DOHH2 (cell line): Measurements from ENCODE around the gene VEGFC.

ENCODE experiments used
- H3F3A ChIP-seq: fragments of 200-600 bp; sonication (generic), shearing (Covaris generic); 2 replicates; pipeline ENCODE4 v1.6.0; 2016; ENCODE audit warnings: antibody characterized with exemption, mild to moderate bottlenecking; ENCODE audit not compliant: control insufficient read depth, insufficient read depth
- H3K27ac ChIP-seq: fragments of 200-600 bp; sonication (generic); 2 replicates; pipeline ENCODE4 v1.5.1; 2014; ENCODE audit warnings: low read depth, mild to moderate bottlenecking, low read length, moderate library complexity
- H3K27me3 ChIP-seq: fragments of 200-600 bp; sonication (generic); 2 replicates; pipeline ENCODE4 v1.6.1; 2014; ENCODE audit warnings: mild to moderate bottlenecking, low read length, mixed read lengths; ENCODE audit not compliant: control insufficient read depth
- H3K36me3 ChIP-seq: fragments of 200-600 bp; sonication (generic); 2 replicates; pipeline ENCODE4 v1.6.1; 2014; ENCODE audit warnings: mild to moderate bottlenecking, low read length, moderate library complexity, mixed read lengths; ENCODE audit not compliant: control insufficient read depth
- H3K4me1 ChIP-seq: fragments of 200-600 bp; sonication (generic); 2 replicates; pipeline ENCODE4 v1.6.1; 2014; ENCODE audit warnings: mild to moderate bottlenecking, low read length, mixed read lengths; ENCODE audit not compliant: control insufficient read depth
- H3K4me2 ChIP-seq: fragments of 200-600 bp; sonication (generic); 2 replicates; pipeline ENCODE4 v1.6.0; 2014; ENCODE audit warnings: mild to moderate bottlenecking, low read length, moderate library complexity
- H3K4me3 ChIP-seq: fragments of 200-600 bp; sonication (generic); 2 replicates; pipeline ENCODE4 v1.5.1; 2014; ENCODE audit warnings: mild to moderate bottlenecking, low read length, mixed read lengths
- H3K79me2 ChIP-seq: fragments of 200-600 bp; sonication (generic); 2 replicates; pipeline ENCODE4 v1.6.1; 2014; ENCODE audit warnings: mild to moderate bottlenecking, low read length, mixed read lengths; ENCODE audit not compliant: control insufficient read depth
- H3K9me2 ChIP-seq: fragments of 200-600 bp; sonication (generic); replicated peaks from 2 replicates; pipeline ENCODE4 v1.6.1; 2014; ENCODE audit warnings: mild to moderate bottlenecking, low read length, mixed read lengths; ENCODE audit not compliant: control insufficient read depth
- H3K9me3 ChIP-seq: fragments of 200-600 bp; sonication (generic); 2 replicates; pipeline ENCODE4 v1.6.1; 2014; ENCODE audit warnings: antibody characterized with exemption, low read length, mixed read lengths; ENCODE audit not compliant: control insufficient read depth, insufficient read depth
- H4K20me1 ChIP-seq: fragments of 200-600 bp; sonication (generic); 2 replicates; pipeline ENCODE4 v1.6.0; 2014; ENCODE audit warnings: low read depth, mild to moderate bottlenecking, antibody characterized with exemption, low read length, moderate library complexity; ENCODE audit not compliant: control insufficient read depth, insufficient read depth
- CTCF ChIP-seq: fragments of 200-600 bp; sonication (generic); IDR thresholded peaks from one replicate; pipeline ENCODE4 v1.5.1; 2014; ENCODE audit warnings: antibody characterized with exemption, mild to moderate bottlenecking, low read depth, low read length; ENCODE audit not compliant: poor library complexity, severe bottlenecking
- EZH2phosphoT487 ChIP-seq: fragments of 200-600 bp; sonication (generic); IDR thresholded peaks from 2 replicates; pipeline ENCODE4 v1.6.1; 2017; ENCODE audit warnings: borderline replicate concordance, mild to moderate bottlenecking, antibody characterized with exemption, low read length, moderate library complexity, mixed read lengths

Gene VEGFC

GRCh38 chr4:176641237-176641636 lies 151.5 kb downstream of the VEGFC start:
- no peaks in the 10 kb centered on the region for H3K9me3 ChIP-seq
- H3K4me2 ChIP-seq = no peak overlapping the region
- no peaks in the 10 kb centered on the region for H3K9me2 ChIP-seq
- no peaks in the 10 kb centered on the region for H3F3A ChIP-seq
- no peaks in the 10 kb centered on the region for H4K20me1 ChIP-seq
- H3K36me3 ChIP-seq = no peaks in the 10 kb centered on the region
- H3K27me3 ChIP-seq = no peaks in the 10 kb centered on the region
- no peak overlapping the region for H3K27ac ChIP-seq
- H3K79me2 ChIP-seq = no peaks in the 10 kb centered on the region
- H3K4me1 ChIP-seq = no peaks in the 10 kb centered on the region
- H3K4me3 ChIP-seq = no peak overlapping the region
- TF ChIP-seq CTCF (no peak), EZH2phosphoT487 (no peak)

GRCh38 chr4:176638992-176639391 lies 153.7 kb downstream of the VEGFC start:
- no peaks in the 10 kb centered on the region for H3K4me1 ChIP-seq
- no peak overlapping the region for H3K27ac ChIP-seq
- H3K36me3 ChIP-seq = no peaks in the 10 kb centered on the region
- no peaks in the 10 kb centered on the region for H4K20me1 ChIP-seq
- H3K27me3 ChIP-seq = no peaks in the 10 kb centered on the region
- no peaks in the 10 kb centered on the region for H3K9me2 ChIP-seq
- no peak overlapping the region for H3K4me3 ChIP-seq
- no peaks in the 10 kb centered on the region for H3K9me3 ChIP-seq
- TF ChIP-seq CTCF (no peak), EZH2phosphoT487 (no peak)
- H3K79me2 ChIP-seq = no peaks in the 10 kb centered on the region
- no peaks in the 10 kb centered on the region for H3F3A ChIP-seq
- H3K4me2 ChIP-seq = no peak overlapping the region

- Histone ChIP-seq H3K27ac (no peak overlapping the region), H3F3A (no peaks in the 10 kb centered on the region), H3K27me3 (no peaks in the 10 kb centered on the region), H3K9me2 (no peaks in the 10 kb centered on the region), H3K9me3 (no peaks in the 10 kb centered on the region), H4K20me1 (no peaks in the 10 kb centered on the region), H3K36me3 (no peaks in the 10 kb centered on the region), H3K79me2 (no peaks in the 10 kb centered on the region), H3K4me2 (no peak overlapping the region), H3K4me3 (no peak overlapping the region), H3K4me1 (no peaks in the 10 kb centered on the region)
- no peak for TF ChIP-seq CTCF
- TF ChIP-seq EZH2phosphoT487 = no peak
Measured at GRCh38 chr4:176636292-176636691, 156.4 kb downstream of the VEGFC start.
